Ectodermal cell (in vitro differentiated cells): ENCODE measurements around the gene MAML3.
A peak's percentile ranks its signal among the peaks of the same experiment; 100 is the strongest.

ENCODE experiments used
- H3K27ac ChIP-seq: 2 replicates; pipeline ENCODE4 v1.7.0; 2013; ENCODE audit warnings: mild to moderate bottlenecking, low read depth, low read length; ENCODE audit not compliant: insufficient read depth, poor library complexity, severe bottlenecking
- H3K27me3 ChIP-seq: 2 replicates; pipeline ENCODE4 v1.7.0; 2013; ENCODE audit warnings: mild to moderate bottlenecking, low read length; ENCODE audit not compliant: insufficient read depth, control insufficient read depth, poor library complexity, severe bottlenecking
- H3K36me3 ChIP-seq: one replicate; pipeline ENCODE4 v1.7.0; 2013; ENCODE audit warnings: low read length; ENCODE audit not compliant: control insufficient read depth, insufficient read depth
- H3K4me1 ChIP-seq: one replicate; pipeline ENCODE4 v1.7.0; 2013; ENCODE audit warnings: low read length; ENCODE audit not compliant: control insufficient read depth, insufficient read depth
- H3K4me3 ChIP-seq: 2 replicates; pipeline ENCODE4 v1.7.0; 2013; ENCODE audit warnings: low read depth, low read length, control low read depth; ENCODE audit not compliant: insufficient read depth
- H3K9me3 ChIP-seq: 2 replicates; pipeline ENCODE4 v1.7.0; 2013; ENCODE audit warnings: mild to moderate bottlenecking, low read length, moderate library complexity; ENCODE audit not compliant: control insufficient read depth
- WGBS, 2 experiments: methylation state at CpG; one replicate each; pipeline ENCODE4 v1.1.7; 2013; ENCODE audit warnings: missing lambda C conversion rate in 2 of 2; 5-methylcytosine and 5-hydroxymethylcytosine counted together

Gene MAML3

GRCh38 chr4:140084385-140084784 lies 69.6 kb downstream of the MAML3 start:
- H3K9me3 ChIP-seq: no peaks in the 10 kb centered on the region
- no peaks in the 10 kb centered on the region for H3K27me3 ChIP-seq
- H3K36me3 ChIP-seq: no peaks in the 10 kb centered on the region
- WGBS, 2 experiments: 91 to 95% methylated on average over 5 of the region's 5 CpGs
- H3K4me3 ChIP-seq: no peak overlapping the region
- peaks cover 27% of the 10 kb centered on the region for H3K4me1 ChIP-seq
- H3K27ac ChIP-seq: no peak overlapping the region

- 79 to 85% methylated on average over 6 to 7 of the region's 7 CpGs for WGBS, 2 experiments
- Histone ChIP-seq H3K4me1 (peaks cover 37% of the 10 kb centered on the region), H3K4me3 (no peak overlapping the region), H3K27ac (peak overlapping the region; percentile 62), H3K27me3 (no peaks in the 10 kb centered on the region), H3K9me3 (no peaks in the 10 kb centered on the region), H3K36me3 (no peaks in the 10 kb centered on the region)
Observed at GRCh38 chr4:140082391-140082755, 71.6 kb downstream of the MAML3 start.

- no peaks in the 10 kb centered on the region for H3K27me3 ChIP-seq
- H3K4me1 ChIP-seq: peaks cover 37% of the 10 kb centered on the region
- no peaks in the 10 kb centered on the region for H3K9me3 ChIP-seq
- WGBS, 2 experiments: 61 to 68% methylated on average over 6 to 8 of the region's 8 CpGs
- H3K4me3 ChIP-seq: no peak overlapping the region
- no peaks in the 10 kb centered on the region for H3K36me3 ChIP-seq
- peak overlapping the region; percentile 62 for H3K27ac ChIP-seq
Observed at GRCh38 chr4:140081641-140082390, 72.2 kb downstream of the MAML3 start.

- Histone ChIP-seq H3K9me3 (no peaks in the 10 kb centered on the region), H3K27ac (no peak overlapping the region), H3K4me1 (peaks cover 37% of the 10 kb centered on the region), H3K4me3 (no peak overlapping the region), H3K36me3 (no peaks in the 10 kb centered on the region), H3K27me3 (no peaks in the 10 kb centered on the region)
- WGBS, 2 experiments: no CpG with 5 or more reads among the region's 2 CpGs
Observed at GRCh38 chr4:140080883-140081282, 73.1 kb downstream of the MAML3 start.

- no peak overlapping the region for H3K27ac ChIP-seq
- peaks cover 31% of the 10 kb centered on the region for H3K4me1 ChIP-seq
- 8 to 18% methylated on average over 2 of the region's 2 CpGs for WGBS, 2 experiments
- H3K4me3 ChIP-seq: no peak overlapping the region
- H3K36me3 ChIP-seq: no peaks in the 10 kb centered on the region
- H3K27me3 ChIP-seq: no peaks in the 10 kb centered on the region
- no peaks in the 10 kb centered on the region for H3K9me3 ChIP-seq
Observed at GRCh38 chr4:140078366-140078765, 75.6 kb downstream of the MAML3 start.

- Histone ChIP-seq H3K27ac (no peak overlapping the region), H3K4me1 (peaks cover 19% of the 10 kb centered on the region), H3K4me3 (no peak overlapping the region), H3K27me3 (no peaks in the 10 kb centered on the region), H3K9me3 (no peaks in the 10 kb centered on the region), H3K36me3 (no peaks in the 10 kb centered on the region)
- WGBS, 2 experiments: 96 to 100% methylated on average over 1 to 2 of the region's 2 CpGs
Observed at GRCh38 chr4:140076307-140076706, 77.7 kb downstream of the MAML3 start.

- Histone ChIP-seq H3K4me1 (no peaks in the 10 kb centered on the region), H3K4me3 (no peak overlapping the region), H3K27me3 (no peaks in the 10 kb centered on the region), H3K36me3 (no peaks in the 10 kb centered on the region), H3K9me3 (no peaks in the 10 kb centered on the region), H3K27ac (no peak overlapping the region)
- WGBS, 2 experiments: 85 to 91% methylated on average over 3 of the region's 3 CpGs
Observed at GRCh38 chr4:140071806-140072205, 82.2 kb downstream of the MAML3 start.

GRCh38 chr4:140070973-140071372 lies 83.0 kb downstream of the MAML3 start:
- Histone ChIP-seq H3K4me3 (no peak overlapping the region), H3K4me1 (no peaks in the 10 kb centered on the region), H3K27ac (no peak overlapping the region), H3K9me3 (no peaks in the 10 kb centered on the region), H3K36me3 (no peaks in the 10 kb centered on the region), H3K27me3 (no peaks in the 10 kb centered on the region)
- WGBS, 2 experiments: 90 to 92% methylated on average over 6 of the region's 6 CpGs

- no peak overlapping the region for H3K4me3 ChIP-seq
- no peaks in the 10 kb centered on the region for H3K36me3 ChIP-seq
- H3K4me1 ChIP-seq: no peaks in the 10 kb centered on the region
- no peaks in the 10 kb centered on the region for H3K27me3 ChIP-seq
- 93 to 95% methylated on average over 2 of the region's 2 CpGs for WGBS, 2 experiments
- no peaks in the 10 kb centered on the region for H3K9me3 ChIP-seq
- no peak overlapping the region for H3K27ac ChIP-seq
Observed at GRCh38 chr4:140070366-140070765, 83.6 kb downstream of the MAML3 start.

- Histone ChIP-seq H3K9me3 (no peaks in the 10 kb centered on the region), H3K27ac (no peak overlapping the region), H3K4me1 (no peaks in the 10 kb centered on the region), H3K4me3 (no peak overlapping the region), H3K36me3 (no peaks in the 10 kb centered on the region), H3K27me3 (no peaks in the 10 kb centered on the region)
- 93 to 100% methylated on average over 2 of the region's 2 CpGs for WGBS, 2 experiments
Observed at GRCh38 chr4:140069066-140069465, 84.9 kb downstream of the MAML3 start.
